Measurements from ENCODE around the gene PUS1. TPM values are rescaled to one million over a fixed set of nuclear protein-coding genes. Genes with fewer than 3 reads are reported as not detected.
A peak's percentile ranks its signal among the peaks of the same experiment; 100 is the strongest.

PUS1 gene
- total and polyA plus RNA-seq, 7 donors: 11.7 to 46.8 (median 20.1) TPM

DNA sequence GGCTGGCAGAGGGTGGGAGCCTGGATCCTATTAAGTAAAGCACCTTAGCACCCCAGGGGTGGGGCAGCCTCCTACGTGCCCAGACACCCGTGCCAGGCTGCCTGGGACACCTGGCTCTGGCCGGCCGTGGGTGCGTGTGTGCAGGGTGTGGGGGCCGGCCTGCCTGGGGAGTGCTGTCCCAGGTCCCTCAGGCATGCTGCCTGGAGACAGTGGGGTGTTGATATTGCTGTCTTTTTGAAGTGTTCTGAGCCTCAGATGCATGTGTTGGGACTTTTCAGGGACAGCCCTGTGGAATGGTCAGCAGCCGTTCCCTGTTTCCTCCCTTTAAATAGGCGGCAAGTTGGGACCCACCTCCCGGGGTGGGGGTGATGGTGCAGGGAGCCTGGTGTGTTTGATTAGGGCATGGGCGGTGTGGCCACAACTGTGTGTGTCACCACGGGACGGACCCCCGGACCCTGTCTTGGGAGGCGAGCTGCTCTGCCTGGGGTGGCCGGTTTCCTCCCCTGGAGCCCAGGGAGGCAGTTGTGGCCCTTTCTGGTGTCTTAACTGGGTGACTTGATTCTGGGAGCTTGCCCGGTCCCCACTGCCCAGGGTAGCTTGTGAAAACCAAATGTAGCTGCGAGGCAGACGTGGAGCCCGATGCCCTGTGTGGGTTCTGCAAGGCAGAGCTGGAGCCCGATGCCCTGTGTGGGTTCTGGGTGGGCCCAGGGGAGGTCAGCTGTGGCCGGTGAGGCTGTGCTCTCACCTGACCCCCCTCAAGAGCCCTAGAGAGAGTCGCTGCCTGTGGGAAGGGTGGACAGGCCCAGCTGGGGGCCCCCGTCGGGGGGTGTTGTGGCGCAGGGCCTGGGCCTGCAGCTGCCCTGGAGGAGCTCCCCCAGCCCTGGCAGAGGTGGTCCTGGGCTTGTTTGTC is 26.5 kb upstream of the PUS1 start:
- no peak for TF ChIP-seq CTCF (IDR thresholded peaks at IDR 0.05)
- Histone ChIP-seq H3K27me3 (ENCODE audit: insufficient read depth in 3 of 3, low read length in 2 of 3) (no peaks in the 10 kb centered on the region), H3K36me3 (ENCODE audit: insufficient read depth in 1 of 2, low read depth in 1 of 2) (peaks cover 0 to 19% of the 10 kb centered on the region in 2 donors), H3K4me3 (peak overlapping the region; percentile 42), H3K4me1 (peaks cover 79% of the 10 kb centered on the region), H3K9me3 (no peaks in the 10 kb centered on the region), H3K27ac (peak overlapping the region; percentile 98)
- 52 to 68% (median 53%) methylated on average over 25 of the region's 25 CpGs for WGBS, 3 donors
- intact Hi-C loops (cut with DNase I): no loop called here
- DNase-seq: peak; percentile 16 to 57
- ATAC-seq: peak in 2 of 4 donors; percentile 0 to 2

GRCh38 chr12:131903270-131904255 is 25.5 kb upstream of the PUS1 start:
- no peak overlapping the region for H3K4me3 ChIP-seq
- no peak for TF ChIP-seq CTCF (IDR thresholded peaks at IDR 0.05)
- peak overlapping the region; percentile 98 for H3K27ac ChIP-seq
- no peaks in the 10 kb centered on the region for H3K9me3 ChIP-seq
- intact Hi-C loops (cut with DNase I): no loop called here
- no peaks in the 10 kb centered on the region for H3K27me3 ChIP-seq (ENCODE audit: insufficient read depth in 3 of 3, low read length in 2 of 3)
- H3K4me1 ChIP-seq: peaks cover 69% of the 10 kb centered on the region
- peak in 2 of 4 donors; percentile 13 to 20 for ATAC-seq
- peaks cover 0 to 27% of the 10 kb centered on the region in 2 donors for H3K36me3 ChIP-seq (ENCODE audit: insufficient read depth in 1 of 2, low read depth in 1 of 2)
- peak; percentile 13 to 47 for DNase-seq
- 61 to 78% (median 69%) methylated on average over 13 of the region's 13 CpGs for WGBS, 3 donors

GRCh38 chr12:131904346-131904745 is 24.7 kb upstream of the PUS1 start:
- 84 to 94% (median 89%) methylated on average over 5 of the region's 5 CpGs for WGBS, 3 donors

More at GRCh38 chr12:131904346-131904745, 24.7 kb upstream of the PUS1 start:
- Histone ChIP-seq H3K27me3 (ENCODE audit: insufficient read depth in 3 of 3, low read length in 2 of 3) (no peaks in the 10 kb centered on the region), H3K27ac (peak overlapping the region; percentile 33), H3K4me3 (no peak overlapping the region), H3K36me3 (ENCODE audit: insufficient read depth in 1 of 2, low read depth in 1 of 2) (peaks cover 0 to 34% of the 10 kb centered on the region in 2 donors), H3K9me3 (no peaks in the 10 kb centered on the region), H3K4me1 (peaks cover 63% of the 10 kb centered on the region)
- no peak for DNase-seq
- no peak for ATAC-seq
- intact Hi-C loops (cut with DNase I): no loop called here
- TF ChIP-seq CTCF (IDR thresholded peaks at IDR 0.05): no peak
